Effector memory CD8-positive, alpha-beta T cell (primary cell): Measurements from ENCODE around the gene GRAMD4.

Experiments used
- ATAC-seq: fragments of 150-1000 bp; cut with Tn5 transposase; replicated peaks from 2 replicates; pipeline ENCODE4 v1.10.0; 2021; ENCODE audit warnings: mild to moderate bottlenecking, moderate library complexity
- DNase-seq, 3 experiments: peaks; one replicate each; pipeline ENCODE4 v3.0.0; 2021
- H3K27ac Mint-ChIP-seq, 2 donors: one replicate each; pipeline ENCODE4 v1.8.0; 2022; ENCODE audit warnings: mild to moderate bottlenecking in 2 of 2, mixed read lengths in 2 of 2, moderate library complexity in 2 of 2
- H3K27me3 Mint-ChIP-seq, 2 donors: one replicate each; pipeline ENCODE4 v1.8.0; 2022; ENCODE audit warnings: mixed read lengths in 2 of 2
- H3K36me3 Mint-ChIP-seq: one replicate; pipeline ENCODE4 v1.8.0; 2022; ENCODE audit warnings: mild to moderate bottlenecking, moderate library complexity, mixed read lengths; ENCODE audit not compliant: insufficient read depth
- H3K4me1 Mint-ChIP-seq, 2 donors: one replicate each; pipeline ENCODE4 v1.8.0; 2022; ENCODE audit warnings: low read depth in 2 of 2, mixed read lengths in 2 of 2
- H3K4me3 Mint-ChIP-seq, 2 donors: one replicate each; pipeline ENCODE4 v1.8.0; 2022; ENCODE audit warnings: mild to moderate bottlenecking in 2 of 2, mixed read lengths in 2 of 2, moderate library complexity in 2 of 2
- H3K9me3 Mint-ChIP-seq, 2 donors: one replicate each; pipeline ENCODE4 v1.8.0; 2022; ENCODE audit warnings: mixed read lengths in 2 of 2

Gene GRAMD4

GRCh38 chr22:46649141-46650077, 29.2 kb downstream of the GRAMD4 start:
- no peaks in the 10 kb centered on the region for H3K36me3 Mint-ChIP-seq
- DNase-seq: no peak

DNA sequence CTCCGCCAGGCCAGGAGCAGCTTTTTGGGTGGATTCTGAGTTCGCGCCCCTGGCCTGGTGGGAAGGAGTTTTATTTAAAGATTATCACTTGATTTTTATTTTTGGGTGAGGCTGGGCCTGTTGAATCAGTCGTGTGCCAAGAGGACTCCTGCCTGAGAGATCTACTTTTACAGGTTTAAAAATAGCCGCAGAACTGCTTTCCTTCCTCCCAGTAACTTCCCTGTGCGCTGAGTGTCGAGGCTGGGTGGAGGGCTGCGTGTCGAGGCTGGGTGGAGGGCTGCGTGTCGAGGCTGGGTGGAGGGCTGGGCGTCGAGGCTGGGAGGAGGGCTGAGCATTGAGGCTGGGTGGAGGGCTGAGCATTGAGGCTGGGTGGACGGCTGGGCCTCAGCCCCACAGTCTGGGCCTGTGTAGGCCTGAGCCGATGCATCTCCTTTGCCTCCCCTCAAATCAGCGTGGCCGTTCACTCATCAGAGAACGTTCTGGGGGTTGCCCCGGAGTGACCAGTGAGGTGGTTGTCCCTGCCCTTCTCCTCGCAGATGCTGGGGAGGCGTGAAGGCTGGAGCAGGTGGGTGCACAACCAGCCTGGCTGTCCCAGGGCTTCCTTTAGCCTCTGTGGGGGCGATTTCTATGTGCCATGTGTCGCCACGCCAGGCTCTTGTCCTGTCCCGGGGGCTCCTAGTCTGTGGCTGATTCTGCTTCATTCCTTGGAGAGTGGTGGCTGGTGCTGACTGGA, 30.1 kb downstream of the GRAMD4 start:
- H3K36me3 Mint-ChIP-seq: no peaks in the 10 kb centered on the region
- H3K27ac Mint-ChIP-seq: peak overlapping the region in 1 of 2 donors; percentile 66
- DNase-seq (no peak), ATAC-seq (no peak)
- H3K4me3 Mint-ChIP-seq: no peak overlapping the region
- H3K9me3 Mint-ChIP-seq: no peaks in the 10 kb centered on the region
- H3K4me1 Mint-ChIP-seq: peaks cover 22 to 30% of the 10 kb centered on the region in 2 donors
- no peaks in the 10 kb centered on the region for H3K27me3 Mint-ChIP-seq

More at GRCh38 chr22:46649141-46650077, 29.2 kb downstream of the GRAMD4 start:
- no peak overlapping the region for H3K4me3 Mint-ChIP-seq
- no peaks in the 10 kb centered on the region for H3K9me3 Mint-ChIP-seq
- no peak for ATAC-seq
- peak overlapping the region in 1 of 2 donors; percentile 66 for H3K27ac Mint-ChIP-seq
- peaks cover 22 to 25% of the 10 kb centered on the region in 2 donors for H3K4me1 Mint-ChIP-seq
- H3K27me3 Mint-ChIP-seq: no peaks in the 10 kb centered on the region

GRCh38 chr22:46651316-46651715, 31.1 kb downstream of the GRAMD4 start:
- DNase-seq: no peak
- Mint-ChIP-seq H3K4me1 (peaks cover 22 to 30% of the 10 kb centered on the region in 2 donors), H3K36me3 (no peaks in the 10 kb centered on the region), H3K27me3 (no peaks in the 10 kb centered on the region), H3K9me3 (no peaks in the 10 kb centered on the region), H3K4me3 (no peak overlapping the region), H3K27ac (peak overlapping the region in 1 of 2 donors; percentile 35)
- no peak for ATAC-seq

- DNase-seq: no peak
- Mint-ChIP-seq H3K36me3 (no peaks in the 10 kb centered on the region), H3K9me3 (no peaks in the 10 kb centered on the region), H3K27me3 (no peaks in the 10 kb centered on the region), H3K4me1 (peaks cover 22 to 32% of the 10 kb centered on the region in 2 donors), H3K27ac (peak overlapping the region in 1 of 2 donors; percentile 81), H3K4me3 (peak overlapping the region in 1 of 2 donors; percentile 55)
- no peak for ATAC-seq
Observed at GRCh38 chr22:46652081-46652846, 32.1 kb downstream of the GRAMD4 start.

DNA sequence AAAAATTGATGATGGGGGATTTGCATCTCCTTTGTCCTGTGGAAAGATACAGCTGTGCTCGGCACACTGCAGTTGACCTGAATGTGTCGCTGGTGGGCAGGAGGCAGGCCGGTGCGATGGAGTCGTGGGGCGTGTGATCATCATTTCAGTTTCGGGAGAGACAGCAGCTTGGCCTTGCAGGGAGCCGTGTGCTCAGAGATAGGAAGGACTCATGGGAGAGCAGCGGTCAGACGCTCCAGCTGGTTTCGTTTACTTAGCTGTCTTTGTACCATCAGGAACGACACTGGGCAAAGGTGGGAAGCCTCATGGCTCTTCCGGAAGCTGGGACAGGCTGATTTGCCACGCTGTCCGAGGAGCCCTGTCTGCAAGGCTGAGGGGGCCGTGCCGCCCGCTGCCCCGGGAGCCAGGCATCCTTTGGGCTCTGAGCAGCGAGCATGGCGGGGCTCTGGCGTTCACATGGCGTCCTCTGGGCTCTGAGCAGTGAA, 32.7 kb downstream of the GRAMD4 start:
- Mint-ChIP-seq H3K27ac (peak overlapping the region in 1 of 2 donors; percentile 81), H3K4me1 (peaks cover 20 to 35% of the 10 kb centered on the region in 2 donors), H3K4me3 (peak overlapping the region in 1 of 2 donors; percentile 55), H3K9me3 (no peaks in the 10 kb centered on the region), H3K36me3 (no peaks in the 10 kb centered on the region), H3K27me3 (no peaks in the 10 kb centered on the region)
- no peak for DNase-seq
- no peak for ATAC-seq

GRCh38 chr22:46653596-46653995, 33.4 kb downstream of the GRAMD4 start:
- Mint-ChIP-seq H3K9me3 (no peaks in the 10 kb centered on the region), H3K36me3 (no peaks in the 10 kb centered on the region), H3K4me3 (no peak overlapping the region), H3K4me1 (peaks cover 14 to 32% of the 10 kb centered on the region in 2 donors), H3K27me3 (no peaks in the 10 kb centered on the region), H3K27ac (no peak overlapping the region)
- ATAC-seq (peak; percentile 51), DNase-seq (no peak)

GRCh38 chr22:46654426-46654825, 34.2 kb downstream of the GRAMD4 start:
- Mint-ChIP-seq H3K27me3 (no peaks in the 10 kb centered on the region), H3K4me1 (peaks cover 16 to 30% of the 10 kb centered on the region in 2 donors), H3K9me3 (no peaks in the 10 kb centered on the region), H3K36me3 (no peaks in the 10 kb centered on the region), H3K4me3 (no peak overlapping the region), H3K27ac (no peak overlapping the region)
- DNase-seq (no peak), ATAC-seq (no peak)

- no peak overlapping the region for H3K4me3 Mint-ChIP-seq
- DNase-seq (no peak), ATAC-seq (no peak)
- H3K36me3 Mint-ChIP-seq: no peaks in the 10 kb centered on the region
- H3K4me1 Mint-ChIP-seq: peaks cover 19 to 27% of the 10 kb centered on the region in 2 donors
- no peaks in the 10 kb centered on the region for H3K27me3 Mint-ChIP-seq
- H3K9me3 Mint-ChIP-seq: no peaks in the 10 kb centered on the region
- peak overlapping the region; percentile 49 to 72 for H3K27ac Mint-ChIP-seq
Observed at GRCh38 chr22:46654927-46655595, 34.9 kb downstream of the GRAMD4 start.

DNA sequence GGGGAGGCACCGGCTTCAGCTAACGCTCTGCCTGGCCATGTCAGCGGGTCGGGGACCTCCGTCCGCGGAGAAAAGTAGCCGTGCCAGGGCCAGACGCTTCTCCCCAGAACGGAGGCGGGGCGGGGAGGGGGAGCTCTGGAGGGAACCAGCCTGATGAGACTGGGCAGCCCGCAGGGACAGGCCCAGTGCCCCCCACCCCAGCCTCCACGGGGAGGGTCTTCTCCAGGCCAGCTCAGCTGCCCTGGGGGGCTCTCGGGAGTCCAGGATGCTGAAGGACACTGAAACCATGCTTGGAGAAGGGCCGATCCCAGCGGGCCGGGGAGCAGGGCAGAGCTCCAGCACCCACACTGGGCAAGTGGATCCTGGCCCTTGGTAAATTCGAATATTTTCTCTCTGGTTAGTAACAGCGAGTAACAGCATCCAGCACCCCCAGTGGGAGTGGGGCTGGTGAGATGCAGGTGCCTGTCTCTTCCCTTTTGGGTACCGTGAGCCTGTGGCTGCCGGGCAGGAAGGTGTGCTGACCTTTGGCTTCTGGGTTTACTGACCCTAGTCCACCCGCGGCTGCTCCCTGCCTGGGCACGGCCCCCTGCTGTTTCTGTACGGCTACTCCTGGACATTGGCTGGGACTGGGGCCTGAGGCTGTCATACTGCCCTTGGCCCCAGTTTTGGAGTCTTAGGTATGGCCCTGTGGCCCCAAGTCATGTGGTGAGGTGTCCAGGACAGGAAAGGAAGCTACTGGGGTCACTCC, 35.8 kb downstream of the GRAMD4 start:
- no peak overlapping the region for H3K4me3 Mint-ChIP-seq
- no peaks in the 10 kb centered on the region for H3K27me3 Mint-ChIP-seq
- H3K27ac Mint-ChIP-seq: no peak overlapping the region
- ATAC-seq (no peak), DNase-seq (no peak)
- H3K4me1 Mint-ChIP-seq: peaks cover 28 to 35% of the 10 kb centered on the region in 2 donors
- peaks cover 3% of the 10 kb centered on the region for H3K36me3 Mint-ChIP-seq
- no peaks in the 10 kb centered on the region for H3K9me3 Mint-ChIP-seq

GRCh38 chr22:46656856-46657654, 36.9 kb downstream of the GRAMD4 start:
- DNase-seq (no peak), ATAC-seq (no peak)
- H3K9me3 Mint-ChIP-seq: no peaks in the 10 kb centered on the region
- peak overlapping the region in 1 of 2 donors; percentile 63 for H3K27ac Mint-ChIP-seq
- H3K27me3 Mint-ChIP-seq: no peaks in the 10 kb centered on the region
- no peak overlapping the region for H3K4me3 Mint-ChIP-seq
- H3K4me1 Mint-ChIP-seq: peaks cover 31 to 34% of the 10 kb centered on the region in 2 donors
- peaks cover 3% of the 10 kb centered on the region for H3K36me3 Mint-ChIP-seq

DNA sequence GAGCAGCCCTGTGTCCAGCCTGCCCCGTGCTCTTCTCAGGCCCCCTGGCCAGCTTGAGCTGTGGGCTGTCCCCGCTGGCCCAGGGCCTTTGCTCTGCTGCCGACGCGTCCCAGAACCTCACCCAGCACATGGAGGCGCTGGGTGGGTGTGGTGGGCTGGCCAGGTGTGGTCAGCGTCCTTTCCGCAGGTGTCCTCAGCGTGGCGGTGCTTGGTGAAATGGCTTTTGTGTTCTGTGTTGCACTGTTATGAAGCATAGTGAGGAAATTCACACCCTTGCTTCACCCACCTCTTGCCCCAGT, 37.4 kb downstream of the GRAMD4 start:
- DNase-seq: no peak
- no peak for ATAC-seq
- no peak overlapping the region for H3K4me3 Mint-ChIP-seq
- H3K27ac Mint-ChIP-seq: peak overlapping the region in 1 of 2 donors; percentile 63
- H3K9me3 Mint-ChIP-seq: no peaks in the 10 kb centered on the region
- peaks cover 6% of the 10 kb centered on the region for H3K36me3 Mint-ChIP-seq
- peaks cover 28 to 32% of the 10 kb centered on the region in 2 donors for H3K4me1 Mint-ChIP-seq
- no peaks in the 10 kb centered on the region for H3K27me3 Mint-ChIP-seq
